WI38 (cell line): ENCODE measurements around the gene CTIF.

Experiments
- H3K4me3 ChIP-seq: 2 replicates; pipeline ENCODE4 v1.5.1; 2011; ENCODE audit warnings: low read depth, mild to moderate bottlenecking, control low read depth, low read length
- TF ChIP-seq, protein P1 (sequence below): IDR thresholded peaks from 2 replicates; pipeline ENCODE4 v1.5.1; 2012; ENCODE audit warnings: low read depth, mild to moderate bottlenecking, control low read depth, low read length

Gene CTIF

DNA sequence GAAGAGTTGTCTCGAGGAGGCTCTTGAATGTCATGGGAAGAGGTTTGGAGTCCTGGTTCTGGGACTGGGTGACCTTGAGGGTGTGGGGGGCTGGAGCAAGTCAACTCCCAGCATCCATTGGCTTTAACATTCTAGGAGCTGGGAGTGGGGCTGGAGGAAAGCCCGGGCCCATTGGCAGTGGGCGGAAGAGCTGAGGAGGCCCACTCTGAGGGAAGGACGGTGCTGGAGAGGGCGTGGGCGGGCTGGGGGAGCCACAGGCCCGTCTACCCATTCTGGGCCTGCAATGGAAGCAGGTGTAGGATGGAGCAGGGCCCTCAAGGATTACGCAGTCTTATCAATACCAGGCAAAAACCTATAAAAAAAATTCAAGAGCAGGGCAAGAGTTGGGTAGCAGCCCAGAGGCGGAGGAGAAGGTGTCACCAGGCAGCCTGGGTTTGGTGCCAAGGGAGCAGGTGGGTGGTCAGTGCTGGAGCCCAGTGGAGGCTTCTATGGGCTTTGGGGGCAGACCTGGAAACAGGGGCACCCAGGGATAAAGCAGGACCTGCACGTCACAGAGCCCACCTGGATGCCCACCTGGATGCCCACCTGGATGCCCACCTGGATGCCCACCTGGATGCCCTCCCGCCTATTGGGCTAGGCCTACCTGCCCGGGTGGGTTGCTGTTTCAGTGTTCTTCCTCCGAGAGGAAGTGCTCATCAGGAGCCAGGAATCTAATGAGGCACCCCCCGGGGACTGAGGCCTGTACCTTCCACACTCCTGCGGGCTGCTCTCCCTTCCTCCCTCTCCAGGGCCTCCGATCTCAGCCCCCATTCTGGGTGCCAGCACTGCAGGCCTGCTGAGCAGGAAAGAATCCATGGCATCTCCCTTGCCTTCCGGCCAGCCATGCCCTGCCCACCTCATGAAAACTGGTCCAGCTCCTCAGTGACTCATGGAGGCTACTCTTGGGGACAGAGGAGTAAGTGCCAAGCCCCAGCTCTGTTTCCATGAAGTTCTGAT, 71.3 kb downstream of the CTIF start:
- no peak overlapping the region for H3K4me3 ChIP-seq
- TF ChIP-seq, protein P1, sequence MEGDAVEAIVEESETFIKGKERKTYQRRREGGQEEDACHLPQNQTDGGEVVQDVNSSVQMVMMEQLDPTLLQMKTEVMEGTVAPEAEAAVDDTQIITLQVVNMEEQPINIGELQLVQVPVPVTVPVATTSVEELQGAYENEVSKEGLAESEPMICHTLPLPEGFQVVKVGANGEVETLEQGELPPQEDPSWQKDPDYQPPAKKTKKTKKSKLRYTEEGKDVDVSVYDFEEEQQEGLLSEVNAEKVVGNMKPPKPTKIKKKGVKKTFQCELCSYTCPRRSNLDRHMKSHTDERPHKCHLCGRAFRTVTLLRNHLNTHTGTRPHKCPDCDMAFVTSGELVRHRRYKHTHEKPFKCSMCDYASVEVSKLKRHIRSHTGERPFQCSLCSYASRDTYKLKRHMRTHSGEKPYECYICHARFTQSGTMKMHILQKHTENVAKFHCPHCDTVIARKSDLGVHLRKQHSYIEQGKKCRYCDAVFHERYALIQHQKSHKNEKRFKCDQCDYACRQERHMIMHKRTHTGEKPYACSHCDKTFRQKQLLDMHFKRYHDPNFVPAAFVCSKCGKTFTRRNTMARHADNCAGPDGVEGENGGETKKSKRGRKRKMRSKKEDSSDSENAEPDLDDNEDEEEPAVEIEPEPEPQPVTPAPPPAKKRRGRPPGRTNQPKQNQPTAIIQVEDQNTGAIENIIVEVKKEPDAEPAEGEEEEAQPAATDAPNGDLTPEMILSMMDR, result no peak

GRCh38 chr18:48611203-48611602, 72.4 kb downstream of the CTIF start:
- TF ChIP-seq, protein P1, result no peak
- no peak overlapping the region for H3K4me3 ChIP-seq

GRCh38 chr18:48611785-48612480, 73.1 kb downstream of the CTIF start:
- H3K4me3 ChIP-seq, result no peak overlapping the region

DNA sequence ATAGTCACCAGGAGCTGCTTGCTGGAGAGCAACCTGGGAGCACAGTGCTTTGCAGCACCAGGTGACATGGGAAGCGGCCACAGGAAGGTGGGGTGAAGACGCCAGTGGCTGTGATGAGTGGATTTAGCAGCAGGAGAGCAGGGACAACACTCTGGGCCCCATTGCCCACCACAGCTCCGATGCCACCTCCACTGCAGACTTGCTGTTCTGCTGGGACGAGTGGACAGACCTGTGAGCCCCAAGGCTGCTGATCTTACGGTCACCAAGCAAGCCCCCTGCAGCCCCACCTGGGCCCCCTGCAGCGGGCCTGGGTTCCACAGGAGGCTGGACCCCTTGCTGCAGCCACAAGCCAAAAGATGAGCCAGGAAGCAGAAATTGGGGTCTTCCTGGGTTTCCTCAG, 73.7 kb downstream of the CTIF start:
- no peak overlapping the region for H3K4me3 ChIP-seq
- TF ChIP-seq, protein P1, result no peak

More at GRCh38 chr18:48611785-48612480, 73.1 kb downstream of the CTIF start:
- TF ChIP-seq, protein P1, result no peak

- TF ChIP-seq, protein P1, result no peak
- no peak overlapping the region for H3K4me3 ChIP-seq
Measured at GRCh38 chr18:48612917-48613316, 74.1 kb downstream of the CTIF start.

GRCh38 chr18:48613589-48614404, 75.0 kb downstream of the CTIF start:
- TF ChIP-seq, protein P1, result no peak

More at GRCh38 chr18:48613589-48614404, 75.0 kb downstream of the CTIF start:
- H3K4me3 ChIP-seq, result no peak overlapping the region
